Osteocyte (in vitro differentiated cells): Measurements from ENCODE around the gene TMEM247. TPM values are rescaled to one million over a fixed set of nuclear protein-coding genes. Genes with fewer than 3 reads are reported as not detected.

Experiments
- DNase-seq: peaks from one replicate; pipeline ENCODE4 v3.0.0; 2021; ENCODE audit warnings: mixed read lengths; ENCODE audit not compliant: unreplicated experiment; ENCODE audit errors: extremely low spot score
- H3K27ac Mint-ChIP-seq: one replicate; pipeline ENCODE4 v1.8.0; 2021; ENCODE audit warnings: mild to moderate bottlenecking, mixed read lengths; ENCODE audit not compliant: unreplicated experiment
- H3K27me3 Mint-ChIP-seq: one replicate; pipeline ENCODE4 v1.8.0; 2021; ENCODE audit warnings: mixed read lengths; ENCODE audit not compliant: unreplicated experiment
- H3K36me3 Mint-ChIP-seq: one replicate; pipeline ENCODE4 v1.8.0; 2021; ENCODE audit warnings: mixed read lengths; ENCODE audit not compliant: unreplicated experiment
- H3K4me1 Mint-ChIP-seq: one replicate; pipeline ENCODE4 v1.8.0; 2021; ENCODE audit warnings: mixed read lengths; ENCODE audit not compliant: unreplicated experiment
- H3K4me3 Mint-ChIP-seq: one replicate; pipeline ENCODE4 v1.8.0; 2021; ENCODE audit warnings: mild to moderate bottlenecking, moderate library complexity, mixed read lengths; ENCODE audit not compliant: unreplicated experiment
- H3K9me3 Mint-ChIP-seq: one replicate; pipeline ENCODE4 v1.8.0; 2021; ENCODE audit warnings: mixed read lengths; ENCODE audit not compliant: unreplicated experiment
- total RNA-seq: library from RNA; stranded (reverse); gene quantifications from 2 replicates; pipeline ENCODE4 v1.2.1, GENCODE V29; 2021
- TF ChIP-seq, protein P1 (sequence below): fragments of 200-600 bp; sonication (generic); IDR thresholded peaks from 2 replicates; pipeline ENCODE4 v1.5.0; 2021; ENCODE audit warnings: antibody characterized with exemption, mild to moderate bottlenecking, moderate library complexity

Gene TMEM247
- total RNA-seq, 1 donor from 2014 or later, result not detected

DNA sequence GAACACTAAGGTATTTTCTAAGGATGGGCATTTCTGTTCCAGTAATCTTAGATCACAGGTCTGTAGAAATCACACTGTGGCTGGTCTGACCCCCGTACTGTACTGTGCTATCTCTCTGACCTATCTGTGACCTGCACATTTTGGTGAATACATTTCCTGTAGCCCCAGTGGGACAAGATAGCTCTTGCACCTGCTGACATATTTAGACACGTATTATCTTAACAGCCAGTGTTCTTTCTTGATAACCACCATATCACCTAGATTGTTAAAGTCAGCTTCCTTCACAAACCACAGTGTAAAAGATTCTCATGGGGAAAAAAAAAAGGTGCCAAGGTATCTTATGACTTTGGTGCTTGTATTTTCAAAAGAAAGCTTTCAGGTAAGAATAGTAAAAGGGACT is 39.8 kb upstream of the TMEM247 start:
- no peaks in the 10 kb centered on the region for H3K36me3 Mint-ChIP-seq
- TF ChIP-seq, protein P1, sequence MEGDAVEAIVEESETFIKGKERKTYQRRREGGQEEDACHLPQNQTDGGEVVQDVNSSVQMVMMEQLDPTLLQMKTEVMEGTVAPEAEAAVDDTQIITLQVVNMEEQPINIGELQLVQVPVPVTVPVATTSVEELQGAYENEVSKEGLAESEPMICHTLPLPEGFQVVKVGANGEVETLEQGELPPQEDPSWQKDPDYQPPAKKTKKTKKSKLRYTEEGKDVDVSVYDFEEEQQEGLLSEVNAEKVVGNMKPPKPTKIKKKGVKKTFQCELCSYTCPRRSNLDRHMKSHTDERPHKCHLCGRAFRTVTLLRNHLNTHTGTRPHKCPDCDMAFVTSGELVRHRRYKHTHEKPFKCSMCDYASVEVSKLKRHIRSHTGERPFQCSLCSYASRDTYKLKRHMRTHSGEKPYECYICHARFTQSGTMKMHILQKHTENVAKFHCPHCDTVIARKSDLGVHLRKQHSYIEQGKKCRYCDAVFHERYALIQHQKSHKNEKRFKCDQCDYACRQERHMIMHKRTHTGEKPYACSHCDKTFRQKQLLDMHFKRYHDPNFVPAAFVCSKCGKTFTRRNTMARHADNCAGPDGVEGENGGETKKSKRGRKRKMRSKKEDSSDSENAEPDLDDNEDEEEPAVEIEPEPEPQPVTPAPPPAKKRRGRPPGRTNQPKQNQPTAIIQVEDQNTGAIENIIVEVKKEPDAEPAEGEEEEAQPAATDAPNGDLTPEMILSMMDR, result no peak
- H3K4me1 Mint-ChIP-seq, result peaks cover 10% of the 10 kb centered on the region
- no peak for DNase-seq
- H3K9me3 Mint-ChIP-seq, result no peaks in the 10 kb centered on the region
- H3K27ac Mint-ChIP-seq, result no peak overlapping the region
- H3K4me3 Mint-ChIP-seq, result no peak overlapping the region
- peaks cover 47% of the 10 kb centered on the region for H3K27me3 Mint-ChIP-seq

DNA sequence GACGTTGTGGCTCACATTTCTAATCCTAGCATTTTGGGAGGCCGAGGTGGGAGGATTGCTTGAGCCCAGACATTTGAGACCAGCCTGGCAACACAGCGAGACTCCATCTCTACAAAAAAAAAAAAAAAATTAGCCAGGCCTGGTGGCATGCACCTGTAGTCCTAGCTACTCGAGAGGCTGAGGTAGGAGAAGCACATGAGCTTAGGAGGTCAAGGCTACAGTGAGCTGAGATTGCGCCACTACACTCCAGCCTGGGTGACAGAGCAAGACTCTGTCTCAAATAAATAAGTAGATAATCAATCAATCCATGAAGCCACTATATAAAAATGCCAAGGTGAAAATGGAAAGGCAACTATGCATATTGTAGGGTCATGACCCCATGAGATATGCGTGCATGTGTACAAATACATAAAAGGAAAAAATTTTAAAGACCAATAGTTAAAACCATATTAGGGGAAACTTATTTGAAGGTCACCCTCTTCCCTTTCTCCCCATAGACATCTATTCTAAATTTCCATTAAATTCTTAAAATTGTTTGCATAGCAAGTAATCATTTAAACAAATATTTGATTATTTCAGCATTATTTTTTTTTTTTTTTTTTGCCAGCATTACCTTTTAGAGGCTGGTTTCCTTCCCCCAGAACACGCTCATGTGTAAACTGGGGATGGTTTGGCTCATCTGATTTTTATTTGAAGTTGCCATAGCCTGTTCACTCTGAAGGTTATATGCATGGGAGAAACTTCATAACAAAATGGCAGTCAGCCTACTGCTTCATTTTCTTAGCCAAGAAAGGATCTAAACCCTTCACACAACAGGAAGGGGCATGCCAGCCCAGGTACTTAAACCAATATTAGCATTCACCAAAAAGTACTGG is 37.3 kb upstream of the TMEM247 start:
- Mint-ChIP-seq H3K27ac (no peak overlapping the region), H3K9me3 (peaks cover 8% of the 10 kb centered on the region), H3K4me1 (no peaks in the 10 kb centered on the region), H3K4me3 (no peak overlapping the region), H3K27me3 (peaks cover 50% of the 10 kb centered on the region), H3K36me3 (peaks cover 8% of the 10 kb centered on the region)
- TF ChIP-seq, protein P1, result no peak
- no peak for DNase-seq

DNA sequence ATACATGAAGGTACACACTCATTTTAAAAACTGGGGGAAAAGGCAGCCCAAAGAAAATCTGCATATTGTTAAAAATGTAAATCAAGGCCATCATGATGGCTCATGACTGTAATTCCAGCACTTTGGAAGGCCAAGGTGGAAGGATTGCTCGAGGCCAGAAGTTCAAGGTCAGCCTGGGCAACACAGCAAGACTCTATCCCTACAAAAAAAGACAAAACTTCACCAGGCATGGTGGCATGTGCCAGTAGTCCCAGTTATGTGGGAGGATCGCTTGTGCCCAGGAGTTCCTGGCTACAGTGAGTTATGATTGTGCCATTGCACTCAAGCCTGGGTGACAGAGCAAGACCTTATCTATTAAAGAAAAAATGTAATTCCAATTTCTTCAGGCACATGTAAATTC is 34.6 kb upstream of the TMEM247 start:
- Mint-ChIP-seq H3K4me3 (no peak overlapping the region), H3K27ac (no peak overlapping the region), H3K9me3 (peaks cover 8% of the 10 kb centered on the region), H3K4me1 (peaks cover 4% of the 10 kb centered on the region), H3K36me3 (peaks cover 8% of the 10 kb centered on the region), H3K27me3 (peaks cover 44% of the 10 kb centered on the region)
- no peak for DNase-seq
- TF ChIP-seq, protein P1, result no peak

DNA sequence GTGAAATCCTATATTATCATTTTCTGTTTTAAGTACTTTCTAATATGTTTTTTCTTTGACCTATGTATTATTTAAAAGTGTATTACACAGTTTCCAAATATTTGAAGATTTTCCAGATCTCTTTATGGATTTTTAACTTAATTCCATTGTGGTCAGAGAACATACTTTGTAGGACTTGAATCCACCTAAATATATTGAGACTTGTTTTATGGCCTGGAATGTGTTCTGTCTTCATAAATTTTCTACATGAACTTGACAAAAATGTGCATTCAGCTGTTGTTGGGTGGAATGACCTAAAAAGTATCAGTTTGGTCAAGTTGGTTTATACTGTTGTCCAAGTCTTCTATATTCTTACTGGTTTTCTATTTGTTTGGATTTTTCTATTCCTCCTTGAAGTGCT is 33.8 kb upstream of the TMEM247 start:
- DNase-seq, result no peak
- H3K36me3 Mint-ChIP-seq, result peaks cover 8% of the 10 kb centered on the region
- no peak overlapping the region for H3K27ac Mint-ChIP-seq
- TF ChIP-seq, protein P1, result no peak
- no peak overlapping the region for H3K4me3 Mint-ChIP-seq
- H3K9me3 Mint-ChIP-seq, result peaks cover 8% of the 10 kb centered on the region
- H3K4me1 Mint-ChIP-seq, result peaks cover 4% of the 10 kb centered on the region
- peaks cover 35% of the 10 kb centered on the region for H3K27me3 Mint-ChIP-seq

DNA sequence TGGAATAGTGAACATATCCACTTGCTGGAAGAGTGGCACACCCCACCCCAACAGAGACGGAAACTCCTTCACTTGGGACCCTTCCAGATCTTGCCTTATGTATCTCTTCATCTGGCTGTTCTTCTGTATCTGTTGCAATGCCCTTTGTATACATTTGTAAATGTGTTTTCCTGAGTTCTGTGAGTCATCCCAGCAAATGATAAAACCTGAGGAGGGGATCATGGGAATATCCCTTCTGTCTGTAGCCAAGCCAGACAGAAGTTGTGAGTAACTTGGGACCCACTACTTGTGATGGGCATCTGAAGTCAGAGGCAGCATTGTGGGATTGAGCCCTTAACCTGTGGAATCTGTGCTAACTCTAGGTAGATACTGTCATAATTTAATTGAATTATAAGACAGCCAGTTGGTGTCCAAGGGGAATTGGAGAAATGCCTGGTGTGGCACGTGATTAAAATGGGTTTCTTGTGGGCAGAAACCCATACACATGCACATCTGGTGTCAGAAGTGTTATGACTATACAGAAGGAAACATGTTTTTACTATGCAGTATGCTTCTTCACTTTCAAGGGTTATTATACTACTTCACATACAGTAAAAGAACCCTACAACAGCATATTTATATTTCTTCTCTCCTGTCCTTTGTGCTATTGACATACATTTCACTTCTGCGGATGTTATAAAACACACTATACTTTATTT is 32.3 kb upstream of the TMEM247 start:
- TF ChIP-seq, protein P1, result no peak
- peak; percentile 11 for DNase-seq

More for the DNA sequence above, 32.3 kb upstream of the TMEM247 start:
- H3K27me3 Mint-ChIP-seq, result peaks cover 37% of the 10 kb centered on the region
- H3K9me3 Mint-ChIP-seq, result peaks cover 8% of the 10 kb centered on the region
- H3K4me1 Mint-ChIP-seq, result peaks cover 4% of the 10 kb centered on the region
- H3K27ac Mint-ChIP-seq, result no peak overlapping the region
- H3K36me3 Mint-ChIP-seq, result peaks cover 8% of the 10 kb centered on the region
- no peak overlapping the region for H3K4me3 Mint-ChIP-seq
